Measurements from ENCODE around the gene CEACAM8. TPM values are rescaled to one million over a fixed set of nuclear protein-coding genes. Genes with fewer than 3 reads are reported as not detected.

The CEACAM8 gene
- total RNA-seq, 1 donor = not detected

DNA sequence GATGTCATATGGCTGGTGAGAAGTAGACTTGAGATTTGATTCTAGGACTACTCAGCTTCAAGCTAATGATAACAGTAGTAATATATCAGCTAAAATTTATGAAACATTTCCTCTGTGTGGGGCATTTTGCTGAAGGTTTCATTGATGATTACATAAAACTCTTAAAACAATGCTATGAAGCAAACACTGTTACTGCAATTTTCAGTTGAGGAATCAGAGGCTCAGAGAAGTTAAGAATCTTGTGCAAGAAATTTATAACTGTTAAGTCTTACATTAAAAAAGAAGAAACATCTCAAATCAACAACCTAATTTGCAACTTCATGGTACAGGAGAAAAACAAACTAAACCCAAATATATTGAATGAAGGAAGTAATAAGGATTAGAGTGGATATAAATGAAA, 10.3 kb downstream of the CEACAM8 start:
- H3K36me3 ChIP-seq (ENCODE audit: insufficient read depth, low read length) = no peaks in the 10 kb centered on the region
- H3K27me3 ChIP-seq (ENCODE audit: insufficient read depth, low read length) = peaks cover 27% of the 10 kb centered on the region
- H2AFZ ChIP-seq (ENCODE audit: low read length) = no peak overlapping the region
- no peaks in the 10 kb centered on the region for H4K20me1 ChIP-seq (ENCODE audit: insufficient read depth, low read length)
- H3K4me2 ChIP-seq (ENCODE audit: insufficient read depth, low read length) = no peak overlapping the region
- H3K4me3 ChIP-seq (ENCODE audit: insufficient read depth, low read length) = no peak overlapping the region
- DNase-seq (ENCODE audit: insufficient read length, low spot score, missing footprints) = no peak
- no peaks in the 10 kb centered on the region for H3K79me2 ChIP-seq (ENCODE audit: insufficient read depth, low read length)
- H3K27ac ChIP-seq (ENCODE audit: low read depth, low read length) = no peak overlapping the region
- H3K4me1 ChIP-seq (ENCODE audit: insufficient read depth, low read length) = no peaks in the 10 kb centered on the region
- H3K9me3 ChIP-seq (ENCODE audit: low read depth, low read length) = no peaks in the 10 kb centered on the region
- TF ChIP-seq CTCF (IDR thresholded peaks at IDR 0.05; ENCODE audit: extremely low read depth, low read depth, low read length) = no peak

GRCh38 chr19:42577016-42577415, 17.7 kb downstream of the CEACAM8 start:
- Histone ChIP-seq H3K4me1 (ENCODE audit: insufficient read depth, low read length) (no peaks in the 10 kb centered on the region), H3K9me3 (ENCODE audit: low read depth, low read length) (no peaks in the 10 kb centered on the region), H3K27ac (ENCODE audit: low read depth, low read length) (no peak overlapping the region), H3K79me2 (ENCODE audit: insufficient read depth, low read length) (no peaks in the 10 kb centered on the region), H3K4me2 (ENCODE audit: insufficient read depth, low read length) (no peak overlapping the region), H2AFZ (ENCODE audit: low read length) (no peak overlapping the region), H3K27me3 (ENCODE audit: insufficient read depth, low read length) (peaks cover 32% of the 10 kb centered on the region), H3K36me3 (ENCODE audit: insufficient read depth, low read length) (no peaks in the 10 kb centered on the region), H4K20me1 (ENCODE audit: insufficient read depth, low read length) (no peaks in the 10 kb centered on the region), H3K4me3 (ENCODE audit: insufficient read depth, low read length) (no peak overlapping the region)
- no peak for TF ChIP-seq CTCF (IDR thresholded peaks at IDR 0.05; ENCODE audit: extremely low read depth, low read depth, low read length)
- DNase-seq (ENCODE audit: insufficient read length, low spot score, missing footprints) = no peak

DNA sequence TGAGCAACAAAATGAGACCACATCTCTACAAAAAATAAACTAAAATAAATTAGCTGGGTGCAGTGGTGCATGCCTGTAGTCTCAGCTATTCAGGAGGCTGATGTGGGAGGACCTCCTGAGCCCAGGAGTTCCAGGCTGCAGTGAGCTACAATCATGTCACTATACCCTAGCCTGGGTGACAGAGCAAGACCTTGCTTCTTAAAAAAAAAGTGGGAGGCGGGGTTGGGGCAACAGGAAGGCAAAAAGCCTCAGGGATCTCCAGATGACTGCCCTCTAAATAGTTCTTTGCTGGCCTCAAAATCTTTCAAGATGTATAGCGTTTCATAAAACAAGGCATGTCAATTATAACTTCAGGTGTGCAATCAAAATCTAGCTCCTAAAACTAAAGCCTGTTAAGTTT, 18.5 kb downstream of the CEACAM8 start:
- no peak overlapping the region for H3K4me2 ChIP-seq (ENCODE audit: insufficient read depth, low read length)
- no peaks in the 10 kb centered on the region for H3K79me2 ChIP-seq (ENCODE audit: insufficient read depth, low read length)
- no peaks in the 10 kb centered on the region for H3K36me3 ChIP-seq (ENCODE audit: insufficient read depth, low read length)
- H3K27me3 ChIP-seq (ENCODE audit: insufficient read depth, low read length) = peaks cover 30% of the 10 kb centered on the region
- H2AFZ ChIP-seq (ENCODE audit: low read length) = no peak overlapping the region
- no peaks in the 10 kb centered on the region for H3K4me1 ChIP-seq (ENCODE audit: insufficient read depth, low read length)
- no peaks in the 10 kb centered on the region for H3K9me3 ChIP-seq (ENCODE audit: low read depth, low read length)
- no peak for TF ChIP-seq CTCF (IDR thresholded peaks at IDR 0.05; ENCODE audit: extremely low read depth, low read depth, low read length)
- DNase-seq (ENCODE audit: insufficient read length, low spot score, missing footprints) = no peak
- no peak overlapping the region for H3K4me3 ChIP-seq (ENCODE audit: insufficient read depth, low read length)
- no peak overlapping the region for H3K27ac ChIP-seq (ENCODE audit: low read depth, low read length)
- no peaks in the 10 kb centered on the region for H4K20me1 ChIP-seq (ENCODE audit: insufficient read depth, low read length)

GRCh38 chr19:42573642-42574041, 21.1 kb downstream of the CEACAM8 start:
- no peak for DNase-seq (ENCODE audit: insufficient read length, low spot score, missing footprints)
- no peak for TF ChIP-seq CTCF (IDR thresholded peaks at IDR 0.05; ENCODE audit: extremely low read depth, low read depth, low read length)
- H3K36me3 ChIP-seq (ENCODE audit: insufficient read depth, low read length) = no peaks in the 10 kb centered on the region

More at GRCh38 chr19:42573642-42574041, 21.1 kb downstream of the CEACAM8 start:
- H3K27ac ChIP-seq (ENCODE audit: low read depth, low read length) = no peak overlapping the region
- H3K79me2 ChIP-seq (ENCODE audit: insufficient read depth, low read length) = no peaks in the 10 kb centered on the region
- H3K4me3 ChIP-seq (ENCODE audit: insufficient read depth, low read length) = no peak overlapping the region
- no peaks in the 10 kb centered on the region for H4K20me1 ChIP-seq (ENCODE audit: insufficient read depth, low read length)
- H3K27me3 ChIP-seq (ENCODE audit: insufficient read depth, low read length) = peaks cover 35% of the 10 kb centered on the region
- H3K4me2 ChIP-seq (ENCODE audit: insufficient read depth, low read length) = no peak overlapping the region
- no peaks in the 10 kb centered on the region for H3K9me3 ChIP-seq (ENCODE audit: low read depth, low read length)
- no peaks in the 10 kb centered on the region for H3K4me1 ChIP-seq (ENCODE audit: insufficient read depth, low read length)
- H2AFZ ChIP-seq (ENCODE audit: low read length) = no peak overlapping the region
